ENCODE data around the gene PDE6A. TPM values are rescaled to one million over a fixed set of nuclear protein-coding genes. Genes with fewer than 3 reads are reported as not detected.
"Not testable (repeated sequence)": the region's sequence is repeated elsewhere in the genome, so short reads cannot be mapped to it uniquely, and the experiment has no call there.

Gene PDE6A
- total RNA-seq, 2 donors from 2014 or later = not detected

DNA sequence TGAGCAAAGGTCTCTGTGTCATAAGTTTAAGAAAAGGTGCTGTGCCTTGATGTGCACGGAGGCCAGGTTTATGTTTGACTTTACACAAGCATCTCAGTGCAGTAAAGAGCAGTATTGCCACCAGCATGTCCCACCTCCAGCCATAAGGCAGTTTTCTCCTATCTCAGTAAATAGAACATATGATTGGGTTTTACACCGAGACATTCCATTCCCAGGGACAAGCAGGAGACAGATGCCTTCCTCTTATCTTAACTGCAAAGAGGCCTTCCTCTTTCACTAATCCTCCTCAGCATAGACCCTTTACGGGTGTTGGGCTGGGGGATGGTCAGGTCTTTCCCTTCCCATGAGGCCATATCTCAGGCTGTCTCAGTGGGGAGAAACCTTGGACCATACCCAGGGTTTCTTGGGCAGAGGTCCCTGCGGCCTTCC lies 1.8 kb downstream of the PDE6A start:
- not testable (repeated sequence) for H3K36me3 Mint-ChIP-seq (ENCODE audit: low read depth); H3K27ac Mint-ChIP-seq; DNase-seq; ATAC-seq; H3K9me3 ChIP-seq (ENCODE audit: control insufficient read depth, low read length, poor library complexity, severe bottlenecking); H3K4me1 Mint-ChIP-seq; H3K4me3 Mint-ChIP-seq
- peaks cover 31% of the 10 kb centered on the region for H3K27me3 Mint-ChIP-seq

GRCh38 chr5:149942199-149942598 lies 2.4 kb downstream of the PDE6A start:
- DNase-seq (no peak), ATAC-seq (no peak)
- Mint-ChIP-seq H3K36me3 (ENCODE audit: low read depth) (no peaks in the 10 kb centered on the region), H3K4me1 (peaks cover 3% of the 10 kb centered on the region), H3K27me3 (peaks cover 35% of the 10 kb centered on the region), H3K27ac (peak overlapping the region; percentile 72), H3K4me3 (no peak overlapping the region)
- H3K9me3 ChIP-seq (ENCODE audit: control insufficient read depth, low read length, poor library complexity, severe bottlenecking) = no peaks in the 10 kb centered on the region

DNA sequence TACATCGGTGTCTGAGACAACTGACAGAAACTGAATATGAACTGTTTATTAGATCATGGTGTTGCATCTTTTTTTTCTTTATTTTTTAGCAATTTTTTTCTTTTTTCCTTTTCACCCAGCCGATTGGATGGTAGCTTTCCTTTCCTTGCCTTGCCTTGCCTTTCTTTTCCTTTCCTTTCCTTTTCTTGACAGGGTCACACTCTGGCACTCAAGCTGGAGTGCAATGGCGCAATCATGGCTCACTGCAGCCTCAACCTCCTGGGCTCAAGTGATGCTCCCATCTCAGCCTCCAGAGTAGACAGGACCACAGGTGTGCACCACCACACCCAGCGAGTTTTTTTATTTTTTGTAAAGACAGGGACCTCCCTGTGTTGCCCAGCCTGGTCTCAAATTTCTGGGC lies 2.8 kb downstream of the PDE6A start:
- Mint-ChIP-seq H3K4me3 (no peak overlapping the region), H3K36me3 (ENCODE audit: low read depth) (no peaks in the 10 kb centered on the region), H3K27ac (peak overlapping the region; percentile 72), H3K4me1 (peaks cover 3% of the 10 kb centered on the region), H3K27me3 (peaks cover 35% of the 10 kb centered on the region)
- no peaks in the 10 kb centered on the region for H3K9me3 ChIP-seq (ENCODE audit: control insufficient read depth, low read length, poor library complexity, severe bottlenecking)
- ATAC-seq (no peak), DNase-seq (no peak)

DNA sequence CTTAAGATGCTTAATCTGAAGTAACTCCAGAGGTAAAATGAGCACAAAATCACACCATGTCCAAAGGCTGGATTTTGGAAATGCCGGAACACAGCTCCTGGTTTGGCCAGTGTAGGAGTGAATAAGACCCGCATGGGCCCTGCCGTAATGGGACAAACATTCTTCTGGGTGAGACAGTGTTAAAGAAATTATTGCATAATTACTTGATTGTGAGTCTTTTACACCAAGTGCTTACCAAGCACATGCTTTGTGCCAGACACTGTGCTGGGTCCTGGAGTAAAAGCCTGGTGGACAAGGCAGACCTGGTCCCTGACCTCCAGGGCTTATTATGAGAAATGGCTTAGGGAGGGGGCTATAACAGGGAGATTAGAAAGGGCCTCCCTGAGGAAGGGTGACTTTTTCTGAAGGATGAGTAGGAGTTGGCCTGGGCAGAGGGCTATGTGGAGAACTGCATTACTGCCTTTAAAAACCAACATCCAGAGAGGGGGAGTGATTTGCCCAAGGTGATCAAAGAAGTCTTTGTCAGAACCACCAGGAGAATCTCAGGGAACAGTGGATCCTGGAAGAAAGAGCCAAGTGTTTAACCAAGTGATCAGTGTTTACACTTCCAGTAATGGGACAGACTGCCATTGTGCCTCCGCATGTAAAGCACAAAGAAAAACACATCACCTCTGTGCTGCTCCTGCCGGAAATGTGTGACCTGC lies 3.5 kb downstream of the PDE6A start:
- no peaks in the 10 kb centered on the region for H3K36me3 Mint-ChIP-seq (ENCODE audit: low read depth)
- no peak for DNase-seq
- H3K4me1 Mint-ChIP-seq = peaks cover 3% of the 10 kb centered on the region
- ATAC-seq = no peak
- H3K27me3 Mint-ChIP-seq = peaks cover 35% of the 10 kb centered on the region
- no peak overlapping the region for H3K4me3 Mint-ChIP-seq
- no peak overlapping the region for H3K27ac Mint-ChIP-seq
- H3K9me3 ChIP-seq (ENCODE audit: control insufficient read depth, low read length, poor library complexity, severe bottlenecking) = no peaks in the 10 kb centered on the region

- no peaks in the 10 kb centered on the region for H3K36me3 Mint-ChIP-seq (ENCODE audit: low read depth)
- H3K27me3 Mint-ChIP-seq = peaks cover 41% of the 10 kb centered on the region
- H3K27ac Mint-ChIP-seq = no peak overlapping the region
- no peak overlapping the region for H3K4me3 Mint-ChIP-seq
- ATAC-seq (no peak), DNase-seq (no peak)
- peaks cover 3% of the 10 kb centered on the region for H3K4me1 Mint-ChIP-seq
- no peaks in the 10 kb centered on the region for H3K9me3 ChIP-seq (ENCODE audit: control insufficient read depth, low read length, poor library complexity, severe bottlenecking)
These were observed 4.5 kb downstream of the PDE6A start for GRCh38 chr5:149940077-149940574.

GRCh38 chr5:149939546-149939945 lies 5.0 kb downstream of the PDE6A start:
- Mint-ChIP-seq H3K4me3 (no peak overlapping the region), H3K4me1 (peaks cover 3% of the 10 kb centered on the region), H3K27me3 (peaks cover 47% of the 10 kb centered on the region), H3K27ac (no peak overlapping the region), H3K36me3 (ENCODE audit: low read depth) (no peaks in the 10 kb centered on the region)
- ATAC-seq = no peak
- no peak for DNase-seq
- H3K9me3 ChIP-seq (ENCODE audit: control insufficient read depth, low read length, poor library complexity, severe bottlenecking) = no peaks in the 10 kb centered on the region

- no peak overlapping the region for H3K27ac Mint-ChIP-seq
- ATAC-seq = peak; percentile 21
- DNase-seq = no peak
- no peaks in the 10 kb centered on the region for H3K9me3 ChIP-seq (ENCODE audit: control insufficient read depth, low read length, poor library complexity, severe bottlenecking)
- H3K27me3 Mint-ChIP-seq = peaks cover 51% of the 10 kb centered on the region
- peaks cover 3% of the 10 kb centered on the region for H3K4me1 Mint-ChIP-seq
- no peaks in the 10 kb centered on the region for H3K36me3 Mint-ChIP-seq (ENCODE audit: low read depth)
- H3K4me3 Mint-ChIP-seq = no peak overlapping the region
These were observed 5.7 kb downstream of the PDE6A start for GRCh38 chr5:149938791-149939358.

GRCh38 chr5:149938279-149938678 lies 6.3 kb downstream of the PDE6A start:
- no peak for DNase-seq
- peaks cover 3% of the 10 kb centered on the region for H3K4me1 Mint-ChIP-seq
- no peak overlapping the region for H3K27ac Mint-ChIP-seq
- peaks cover 51% of the 10 kb centered on the region for H3K27me3 Mint-ChIP-seq
- ATAC-seq = no peak
- H3K9me3 ChIP-seq (ENCODE audit: control insufficient read depth, low read length, poor library complexity, severe bottlenecking) = no peaks in the 10 kb centered on the region
- H3K36me3 Mint-ChIP-seq (ENCODE audit: low read depth) = no peaks in the 10 kb centered on the region
- no peak overlapping the region for H3K4me3 Mint-ChIP-seq

DNA sequence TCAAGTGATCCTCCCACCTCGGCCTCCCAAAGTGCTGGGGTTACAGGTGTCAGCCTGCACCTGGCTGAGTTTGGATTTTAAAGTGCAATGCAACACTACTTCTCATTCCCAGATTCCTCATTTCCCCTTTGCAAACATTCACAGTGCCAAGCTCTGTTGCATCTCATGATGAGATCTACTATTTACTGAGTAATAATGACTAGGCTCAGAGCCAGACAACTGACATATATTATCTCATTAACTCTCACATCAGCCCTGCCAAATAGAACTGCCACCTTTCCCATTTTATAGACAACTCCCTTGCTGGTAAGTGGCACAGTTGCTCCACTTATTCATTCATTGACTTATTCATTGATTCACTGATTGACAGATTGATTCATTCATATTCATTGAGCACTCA lies 7.0 kb downstream of the PDE6A start:
- peak overlapping the region; percentile 14 for H3K27ac Mint-ChIP-seq
- DNase-seq (no peak), ATAC-seq (no peak)
- H3K4me3 Mint-ChIP-seq = no peak overlapping the region
- H3K4me1 Mint-ChIP-seq = peaks cover 2% of the 10 kb centered on the region
- no peaks in the 10 kb centered on the region for H3K36me3 Mint-ChIP-seq (ENCODE audit: low read depth)
- H3K27me3 Mint-ChIP-seq = peaks cover 51% of the 10 kb centered on the region
- H3K9me3 ChIP-seq (ENCODE audit: control insufficient read depth, low read length, poor library complexity, severe bottlenecking) = no peaks in the 10 kb centered on the region

DNA sequence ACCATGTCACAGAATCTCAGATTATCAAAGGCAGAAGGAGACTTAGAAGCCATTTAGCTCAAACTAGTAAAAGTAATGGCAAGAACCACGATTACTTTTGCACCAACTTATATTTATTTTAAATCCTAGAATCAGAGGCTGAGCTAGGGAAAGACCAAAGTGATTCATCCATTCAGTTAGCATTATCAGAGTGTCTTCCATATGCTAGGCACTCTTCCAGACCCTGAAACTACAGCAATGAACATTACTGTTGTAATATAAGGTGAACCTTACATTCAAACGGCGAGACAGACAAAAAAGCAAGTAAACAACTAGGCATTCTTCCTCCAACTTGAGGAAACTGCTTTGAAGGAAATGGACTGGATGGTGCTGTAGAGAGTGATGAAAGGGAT lies 7.9 kb downstream of the PDE6A start:
- no peaks in the 10 kb centered on the region for H3K36me3 Mint-ChIP-seq (ENCODE audit: low read depth)
- H3K27me3 Mint-ChIP-seq = peaks cover 49% of the 10 kb centered on the region
- no peak for DNase-seq
- peaks cover 3% of the 10 kb centered on the region for H3K4me1 Mint-ChIP-seq
- no peak overlapping the region for H3K27ac Mint-ChIP-seq
- ATAC-seq = no peak
- no peaks in the 10 kb centered on the region for H3K9me3 ChIP-seq (ENCODE audit: control insufficient read depth, low read length, poor library complexity, severe bottlenecking)
- no peak overlapping the region for H3K4me3 Mint-ChIP-seq

- Mint-ChIP-seq H3K36me3 (ENCODE audit: low read depth) (no peaks in the 10 kb centered on the region), H3K4me3 (no peak overlapping the region), H3K27me3 (peaks cover 52% of the 10 kb centered on the region), H3K27ac (no peak overlapping the region), H3K4me1 (peaks cover 3% of the 10 kb centered on the region)
- ATAC-seq (no peak), DNase-seq (no peak)
- no peaks in the 10 kb centered on the region for H3K9me3 ChIP-seq (ENCODE audit: control insufficient read depth, low read length, poor library complexity, severe bottlenecking)
These were observed 8.4 kb downstream of the PDE6A start for GRCh38 chr5:149936044-149936699.

DNA sequence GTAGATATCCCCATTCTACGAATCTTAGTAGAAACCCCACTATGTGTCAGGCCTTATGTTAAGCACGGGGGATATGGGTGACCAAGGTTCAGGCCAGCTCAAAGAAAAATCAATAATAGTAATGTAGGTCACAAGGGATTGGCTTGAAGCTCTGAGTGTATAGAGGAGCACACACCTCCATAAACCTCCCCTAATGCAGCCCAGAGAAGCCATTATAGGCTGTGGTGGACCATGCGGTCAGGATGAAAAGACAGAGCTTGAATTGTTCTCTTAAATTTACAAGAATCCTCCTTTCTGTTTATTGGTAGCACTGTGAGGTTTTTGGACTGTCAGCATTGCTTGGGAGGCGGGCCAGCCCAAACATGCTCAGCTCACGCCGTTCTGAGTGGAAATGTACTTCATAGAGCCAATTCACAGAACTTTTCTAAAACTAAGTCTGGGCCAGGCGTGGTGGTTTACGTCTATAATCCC lies 9.1 kb downstream of the PDE6A start:
- no peaks in the 10 kb centered on the region for H3K9me3 ChIP-seq (ENCODE audit: control insufficient read depth, low read length, poor library complexity, severe bottlenecking)
- DNase-seq = no peak
- H3K27ac Mint-ChIP-seq = no peak overlapping the region
- peaks cover 3% of the 10 kb centered on the region for H3K4me1 Mint-ChIP-seq
- no peak for ATAC-seq
- H3K27me3 Mint-ChIP-seq = peaks cover 53% of the 10 kb centered on the region
- no peaks in the 10 kb centered on the region for H3K36me3 Mint-ChIP-seq (ENCODE audit: low read depth)
- H3K4me3 Mint-ChIP-seq = no peak overlapping the region

GRCh38 chr5:149932445-149933350 lies 11.9 kb downstream of the PDE6A start:
- no peak overlapping the region for H3K27ac Mint-ChIP-seq
- H3K9me3 ChIP-seq (ENCODE audit: control insufficient read depth, low read length, poor library complexity, severe bottlenecking) = no peaks in the 10 kb centered on the region
- DNase-seq = no peak
- H3K27me3 Mint-ChIP-seq = peaks cover 66% of the 10 kb centered on the region
- H3K4me1 Mint-ChIP-seq = peaks cover 3% of the 10 kb centered on the region
- no peak overlapping the region for H3K4me3 Mint-ChIP-seq
- H3K36me3 Mint-ChIP-seq (ENCODE audit: low read depth) = no peaks in the 10 kb centered on the region
- ATAC-seq = no peak
